T-helper 1 cell treated with Interleukin-12 subunit alpha and Interleukin-12 subunit beta and Interleukin-4 antibody, amounts not matched to agents 30 μg/mL and 1 μg/mL, for 36 hours (primary cell): ENCODE measurements around the gene RPL32.
"Not testable (repeated sequence)": the region's sequence is repeated elsewhere in the genome, so short reads cannot be mapped to it uniquely, and the experiment has no call there.

ENCODE experiments used
- H3K27ac Mint-ChIP-seq: one replicate; pipeline ENCODE4 v1.8.0; 2021; ENCODE audit warnings: mild to moderate bottlenecking, mixed read lengths
- H3K27me3 Mint-ChIP-seq: one replicate; pipeline ENCODE4 v1.8.0; 2021; ENCODE audit warnings: low read depth, mixed read lengths
- H3K36me3 Mint-ChIP-seq: one replicate; pipeline ENCODE4 v1.8.0; 2021; ENCODE audit warnings: low read depth, mixed read lengths
- H3K4me1 Mint-ChIP-seq: one replicate; pipeline ENCODE4 v1.8.0; 2021; ENCODE audit warnings: low read depth, mixed read lengths
- H3K4me3 Mint-ChIP-seq: one replicate; pipeline ENCODE4 v1.8.0; 2021; ENCODE audit warnings: mild to moderate bottlenecking, moderate library complexity, mixed read lengths
- H3K9me3 Mint-ChIP-seq: one replicate; pipeline ENCODE4 v1.8.0; 2021; ENCODE audit warnings: mixed read lengths

Gene RPL32

DNA sequence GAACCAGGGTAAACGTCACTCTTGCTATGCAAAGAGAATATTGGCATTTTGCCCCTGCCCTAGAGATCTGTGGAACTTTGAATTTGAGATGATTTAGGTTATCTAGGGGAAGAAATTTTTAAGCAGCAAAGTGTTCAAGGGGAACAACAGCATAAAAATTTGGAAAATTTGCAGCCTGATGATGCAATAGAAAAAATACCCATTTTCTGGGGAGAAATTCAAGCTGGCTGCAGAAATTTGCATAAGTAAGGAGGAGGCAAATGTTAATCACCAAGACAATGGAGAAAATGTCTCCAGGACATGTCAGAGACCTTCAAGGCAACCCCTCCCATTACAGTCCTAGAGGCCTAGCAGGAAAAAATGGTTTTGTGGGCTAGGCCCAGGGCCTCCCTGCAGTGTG, 4.4 kb upstream of the RPL32 start:
- Mint-ChIP-seq H3K27ac (no peak overlapping the region), H3K36me3 (peaks cover 3% of the 10 kb centered on the region), H3K27me3 (no peaks in the 10 kb centered on the region), H3K4me3 (no peak overlapping the region), H3K4me1 (peaks cover 8% of the 10 kb centered on the region), H3K9me3 (no peaks in the 10 kb centered on the region)

DNA sequence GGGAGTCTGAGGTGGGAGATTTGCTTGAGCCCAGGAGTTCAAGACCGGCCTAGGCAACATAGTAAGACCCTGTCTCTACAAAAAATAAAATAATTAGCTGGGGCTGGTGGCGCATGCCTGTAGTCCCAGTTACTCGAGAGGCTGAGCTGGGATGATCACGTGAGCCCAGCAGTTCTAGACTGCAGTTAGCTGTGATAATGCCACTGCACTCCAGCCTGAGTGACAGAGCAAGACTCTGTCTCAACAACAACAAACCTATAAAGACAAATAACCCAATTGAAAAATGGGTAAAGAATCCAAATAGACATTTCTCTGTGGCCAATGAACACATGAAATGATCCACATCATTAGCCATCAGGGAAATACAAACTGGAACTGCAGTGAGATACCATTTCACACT, 1.1 kb upstream of the RPL32 start:
- H3K9me3 Mint-ChIP-seq = no peaks in the 10 kb centered on the region
- H3K36me3 Mint-ChIP-seq = peaks cover 33% of the 10 kb centered on the region
- no peaks in the 10 kb centered on the region for H3K27me3 Mint-ChIP-seq
- no peak overlapping the region for H3K4me3 Mint-ChIP-seq
- no peak overlapping the region for H3K27ac Mint-ChIP-seq
- H3K4me1 Mint-ChIP-seq = peaks cover 38% of the 10 kb centered on the region

DNA sequence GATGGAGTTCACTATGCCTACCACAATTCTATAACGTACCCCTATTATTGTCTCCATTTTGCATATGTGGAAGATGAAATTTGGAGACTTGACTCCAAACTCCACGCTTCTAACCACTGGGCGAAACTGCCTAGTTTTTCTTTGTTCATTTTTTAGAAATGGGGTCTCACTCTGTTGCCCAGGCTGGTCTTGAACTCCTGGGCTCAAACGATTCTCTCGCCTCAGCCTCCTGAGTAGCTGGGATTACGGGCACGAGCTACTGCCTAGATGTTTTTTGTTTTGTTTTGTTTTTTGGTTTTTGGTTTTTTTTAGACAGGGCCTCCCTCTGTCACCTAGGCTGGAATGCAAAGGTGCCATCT, 584 bp upstream of the RPL32 start:
- Mint-ChIP-seq H3K4me3 (peak overlapping the region; percentile 98), H3K4me1 (peaks cover 44% of the 10 kb centered on the region), H3K36me3 (peaks cover 38% of the 10 kb centered on the region), H3K9me3 (no peaks in the 10 kb centered on the region), H3K27ac (peak overlapping the region; percentile 99), H3K27me3 (no peaks in the 10 kb centered on the region)

DNA sequence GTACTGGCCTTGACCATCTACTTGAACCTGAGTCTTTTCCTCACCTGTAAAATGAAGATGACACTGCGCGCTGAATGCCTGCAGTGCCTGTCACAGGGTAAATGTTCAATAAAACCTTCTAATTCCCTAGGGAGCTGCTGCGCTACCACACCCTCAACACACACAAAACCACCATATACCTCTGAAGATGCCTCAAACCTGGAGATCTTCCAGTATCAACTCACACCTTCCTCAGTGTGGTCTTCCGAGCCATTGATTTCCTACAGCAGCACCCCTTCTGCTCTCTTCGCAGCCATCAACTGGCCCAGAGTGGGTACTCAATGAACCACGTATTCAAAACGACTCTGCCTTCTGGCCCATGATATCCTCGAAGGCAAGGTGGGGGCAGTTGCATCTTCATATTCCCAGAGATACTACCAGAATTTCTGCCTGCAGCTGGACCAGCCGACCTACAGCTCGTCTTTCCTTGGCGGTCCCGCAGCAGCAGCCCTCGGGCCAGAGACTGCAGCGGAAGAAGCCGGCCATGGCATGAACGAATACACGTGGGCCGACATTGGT, 695 bp downstream of the RPL32 start:
- peaks cover 48% of the 10 kb centered on the region for H3K36me3 Mint-ChIP-seq
- peak overlapping the region; percentile 99 for H3K27ac Mint-ChIP-seq
- peaks cover 47% of the 10 kb centered on the region for H3K4me1 Mint-ChIP-seq
- H3K27me3 Mint-ChIP-seq = no peaks in the 10 kb centered on the region
- no peaks in the 10 kb centered on the region for H3K9me3 Mint-ChIP-seq
- H3K4me3 Mint-ChIP-seq = peak overlapping the region; percentile 98

DNA sequence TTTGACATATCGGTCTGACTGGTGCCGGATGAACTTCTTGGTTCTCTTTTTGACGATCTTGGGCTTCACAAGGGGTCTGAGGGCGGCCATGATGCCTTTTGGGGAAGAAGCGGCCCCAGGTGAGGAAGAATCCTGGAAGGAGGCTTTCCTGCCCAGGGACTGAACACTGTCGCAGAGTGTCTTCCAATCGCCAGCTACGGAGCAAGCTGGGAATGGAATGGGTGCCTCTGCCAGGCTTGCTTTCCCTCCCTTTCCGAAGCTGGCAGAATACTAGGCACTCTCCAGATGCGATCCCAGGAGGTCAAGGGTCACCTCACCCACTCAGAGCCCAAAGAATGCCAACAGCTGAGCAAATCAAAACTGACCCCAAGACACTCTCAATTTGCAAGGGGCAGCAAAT, 1.2 kb downstream of the RPL32 start:
- peaks cover 48% of the 10 kb centered on the region for H3K4me1 Mint-ChIP-seq
- H3K4me3 Mint-ChIP-seq = peak overlapping the region; percentile 98
- H3K36me3 Mint-ChIP-seq = peaks cover 51% of the 10 kb centered on the region
- H3K9me3 Mint-ChIP-seq, H3K27me3 Mint-ChIP-seq: not testable (repeated sequence)
- peak overlapping the region; percentile 99 for H3K27ac Mint-ChIP-seq

DNA sequence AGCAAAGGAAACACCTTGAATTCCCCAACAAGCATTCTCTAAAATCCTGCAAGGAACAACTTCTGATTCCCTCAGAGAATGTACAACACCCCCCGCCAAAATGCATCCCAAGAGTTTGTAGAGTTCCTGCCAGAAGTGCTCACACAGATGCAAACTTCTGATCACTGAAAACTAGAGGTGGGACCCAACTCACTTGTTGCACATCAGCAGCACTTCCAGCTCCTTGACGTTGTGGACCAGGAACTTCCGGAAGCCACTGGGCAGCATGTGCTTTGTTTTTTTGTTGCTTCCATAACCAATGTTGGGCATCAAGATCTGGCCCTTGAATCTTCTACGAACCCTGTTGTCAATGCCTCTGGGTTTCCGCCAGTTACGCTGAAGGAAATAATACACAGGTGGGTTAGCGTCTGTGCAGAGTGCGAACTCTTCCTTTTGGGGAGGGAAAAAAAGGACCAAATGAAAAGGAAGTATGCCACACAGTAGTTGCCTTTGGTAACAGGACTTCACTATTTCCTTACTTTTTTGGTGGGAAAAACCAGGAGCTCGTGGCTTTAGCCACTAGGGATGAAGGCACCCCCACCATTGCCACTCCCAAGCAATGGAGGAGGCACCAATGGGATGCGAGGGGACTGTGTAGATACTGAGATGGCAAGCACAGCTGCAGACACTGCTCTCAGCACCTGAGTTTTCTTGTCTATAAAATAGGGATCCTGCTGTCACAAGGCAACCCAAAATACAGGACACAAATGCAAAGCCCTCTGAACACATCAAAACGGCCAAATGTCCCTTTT, 2.0 kb downstream of the RPL32 start:
- no peak overlapping the region for H3K27ac Mint-ChIP-seq
- H3K4me1 Mint-ChIP-seq = peaks cover 48% of the 10 kb centered on the region
- H3K4me3 Mint-ChIP-seq = peak overlapping the region; percentile 98
- H3K27me3 Mint-ChIP-seq = no peaks in the 10 kb centered on the region
- no peaks in the 10 kb centered on the region for H3K9me3 Mint-ChIP-seq
- peaks cover 57% of the 10 kb centered on the region for H3K36me3 Mint-ChIP-seq

DNA sequence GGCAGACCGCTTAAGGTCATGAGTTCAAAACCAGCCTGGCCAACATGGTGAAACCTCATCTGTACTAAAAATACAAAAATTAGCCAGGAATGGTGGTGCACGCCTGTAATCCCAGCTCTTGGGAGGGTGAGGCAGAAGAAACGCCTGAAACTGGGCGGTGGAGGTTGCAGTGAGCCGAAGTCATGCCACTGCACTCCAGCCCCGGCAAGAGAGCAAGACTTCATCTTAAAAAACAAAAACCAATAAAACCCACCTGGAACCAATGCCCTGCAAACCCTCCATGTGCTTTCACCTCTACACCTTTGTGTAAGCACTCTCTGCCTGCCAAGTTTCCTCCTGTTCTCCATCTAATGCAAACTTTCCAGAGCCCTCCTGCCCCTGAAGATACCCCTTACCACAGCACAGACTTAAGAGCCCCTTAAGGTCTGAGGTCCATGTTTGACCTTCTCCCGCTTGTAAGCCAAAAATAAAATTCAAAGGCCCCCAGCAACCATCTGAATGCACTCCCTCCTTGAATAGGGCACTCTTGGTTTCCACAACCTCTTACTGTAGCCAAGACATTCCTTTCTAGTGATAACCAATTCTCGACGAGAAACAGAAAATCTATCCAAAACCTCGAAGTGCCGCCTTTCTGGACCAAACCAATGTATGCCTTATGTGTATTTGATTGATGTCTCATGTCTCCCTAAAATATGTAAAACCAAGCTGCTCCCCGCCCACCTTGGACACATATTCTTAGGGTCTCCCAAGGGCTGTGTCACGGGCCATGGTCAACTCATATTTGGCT, 3.0 kb downstream of the RPL32 start:
- Mint-ChIP-seq H3K4me3 (peak overlapping the region; percentile 98), H3K27me3 (no peaks in the 10 kb centered on the region), H3K27ac (peak overlapping the region; percentile 52), H3K9me3 (no peaks in the 10 kb centered on the region), H3K36me3 (peaks cover 64% of the 10 kb centered on the region), H3K4me1 (peaks cover 48% of the 10 kb centered on the region)

DNA sequence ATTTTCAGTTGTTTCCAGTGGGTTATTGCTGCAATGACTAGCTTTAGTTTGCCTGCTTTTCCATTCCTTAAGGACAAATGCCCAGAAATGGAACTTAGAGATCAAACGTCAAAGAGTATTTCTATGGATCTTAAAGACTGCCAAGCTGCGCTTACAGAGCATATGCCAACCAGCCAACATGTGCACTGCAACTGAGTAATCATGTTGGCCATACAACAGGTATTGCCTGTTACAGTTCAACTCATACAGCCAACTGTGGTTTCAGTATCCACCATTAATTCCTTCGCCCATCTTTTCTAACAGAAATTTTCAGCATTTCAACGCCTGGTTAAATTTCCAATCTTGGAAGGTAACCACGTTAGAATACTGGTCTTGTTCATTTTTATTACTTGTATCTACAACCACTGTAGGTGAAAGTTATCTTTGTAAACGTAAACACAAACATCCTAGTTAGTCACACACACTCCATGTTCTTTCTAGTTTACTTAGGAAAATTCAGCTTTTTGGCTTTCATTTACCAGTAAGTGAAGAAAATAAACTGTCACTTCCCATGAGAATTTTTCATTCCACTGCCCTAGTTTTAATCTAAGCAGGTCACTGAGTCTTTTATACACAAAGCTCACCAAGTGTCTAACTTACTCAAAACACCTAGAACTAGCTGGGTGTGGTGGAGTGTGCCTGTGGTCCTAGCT, 3.9 kb downstream of the RPL32 start:
- no peak overlapping the region for H3K4me3 Mint-ChIP-seq
- peaks cover 72% of the 10 kb centered on the region for H3K36me3 Mint-ChIP-seq
- peaks cover 48% of the 10 kb centered on the region for H3K4me1 Mint-ChIP-seq
- H3K27ac Mint-ChIP-seq = no peak overlapping the region
- no peaks in the 10 kb centered on the region for H3K9me3 Mint-ChIP-seq
- no peaks in the 10 kb centered on the region for H3K27me3 Mint-ChIP-seq

DNA sequence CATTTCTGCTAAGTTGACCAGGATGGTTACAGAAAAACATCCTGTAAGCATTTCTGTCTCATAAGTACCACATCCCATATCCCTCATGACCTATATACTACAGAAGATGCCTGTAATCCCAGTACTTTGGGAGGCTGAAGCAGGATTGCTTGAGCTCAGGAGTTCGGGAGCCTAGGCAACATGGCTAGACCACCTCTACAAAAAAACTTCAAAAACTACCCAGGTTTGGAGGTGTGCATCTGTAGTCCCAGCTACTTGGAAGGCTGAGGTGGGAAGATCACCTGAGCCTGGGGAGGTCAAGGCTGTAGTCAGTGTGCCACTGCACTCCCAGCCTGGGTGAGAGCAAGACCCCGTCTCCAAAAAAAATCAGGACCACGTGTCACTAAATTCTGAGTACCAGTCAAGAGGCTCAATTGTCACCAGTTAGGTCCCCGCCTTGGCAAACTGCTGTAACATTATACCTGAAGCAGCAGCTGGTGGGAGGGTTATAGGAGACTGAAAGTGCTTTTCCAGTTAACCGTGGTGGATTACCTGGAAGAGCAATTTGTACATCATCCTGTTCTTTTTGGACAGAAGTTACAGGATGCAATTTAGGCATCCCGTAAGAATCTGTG, 6.2 kb downstream of the RPL32 start:
- H3K36me3 Mint-ChIP-seq = peaks cover 67% of the 10 kb centered on the region
- H3K4me1 Mint-ChIP-seq = peaks cover 33% of the 10 kb centered on the region
- no peaks in the 10 kb centered on the region for H3K9me3 Mint-ChIP-seq
- H3K4me3 Mint-ChIP-seq = no peak overlapping the region
- H3K27me3 Mint-ChIP-seq = no peaks in the 10 kb centered on the region
- no peak overlapping the region for H3K27ac Mint-ChIP-seq

DNA sequence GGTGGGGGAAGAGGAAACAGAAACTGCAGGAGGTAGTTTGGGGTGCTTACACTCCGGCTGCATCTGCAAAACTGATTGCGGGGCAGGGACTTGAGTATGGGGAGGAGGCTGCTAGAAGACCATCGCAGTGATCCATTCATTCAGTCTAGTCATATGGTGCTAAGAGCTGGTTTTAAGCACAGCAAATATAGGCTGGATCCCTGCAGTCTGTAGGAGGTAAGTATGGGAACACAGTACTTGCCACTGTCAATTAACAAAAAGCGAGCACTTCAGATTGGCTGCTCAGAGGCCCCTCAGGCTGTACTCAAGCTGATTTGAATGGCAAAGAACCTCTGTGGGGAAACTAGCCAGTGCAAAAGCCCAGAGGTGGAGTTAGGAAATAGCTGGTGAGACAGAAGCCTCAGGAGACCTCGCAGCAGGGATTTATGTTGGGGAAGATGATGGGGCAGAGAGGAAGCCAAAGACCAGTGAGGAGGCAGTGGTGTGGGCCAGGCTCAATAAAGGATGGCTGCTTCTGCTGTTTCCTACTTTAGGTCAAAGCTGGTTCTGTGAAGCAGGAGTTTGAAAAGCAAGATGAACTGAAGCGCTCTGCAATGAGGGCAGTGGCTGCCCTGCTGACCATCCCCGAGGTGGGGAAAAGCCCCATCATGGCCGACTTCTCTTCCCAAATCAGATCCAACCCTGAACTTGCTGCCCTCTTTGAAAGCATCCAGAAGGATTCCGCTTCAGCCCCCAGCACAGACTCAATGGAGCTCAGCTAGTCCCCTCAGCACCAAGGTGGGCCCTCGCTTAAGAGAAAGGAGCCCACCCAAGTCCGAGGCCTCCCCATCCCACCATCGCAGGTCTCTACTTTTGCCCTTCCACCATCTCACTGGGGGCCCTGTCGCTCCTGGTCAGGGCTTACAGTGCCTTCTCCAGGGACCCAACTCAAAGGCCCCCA, 7.9 kb downstream of the RPL32 start:
- peaks cover 17% of the 10 kb centered on the region for H3K4me1 Mint-ChIP-seq
- no peaks in the 10 kb centered on the region for H3K27me3 Mint-ChIP-seq
- no peak overlapping the region for H3K27ac Mint-ChIP-seq
- no peak overlapping the region for H3K4me3 Mint-ChIP-seq
- no peaks in the 10 kb centered on the region for H3K9me3 Mint-ChIP-seq
- peaks cover 50% of the 10 kb centered on the region for H3K36me3 Mint-ChIP-seq

DNA sequence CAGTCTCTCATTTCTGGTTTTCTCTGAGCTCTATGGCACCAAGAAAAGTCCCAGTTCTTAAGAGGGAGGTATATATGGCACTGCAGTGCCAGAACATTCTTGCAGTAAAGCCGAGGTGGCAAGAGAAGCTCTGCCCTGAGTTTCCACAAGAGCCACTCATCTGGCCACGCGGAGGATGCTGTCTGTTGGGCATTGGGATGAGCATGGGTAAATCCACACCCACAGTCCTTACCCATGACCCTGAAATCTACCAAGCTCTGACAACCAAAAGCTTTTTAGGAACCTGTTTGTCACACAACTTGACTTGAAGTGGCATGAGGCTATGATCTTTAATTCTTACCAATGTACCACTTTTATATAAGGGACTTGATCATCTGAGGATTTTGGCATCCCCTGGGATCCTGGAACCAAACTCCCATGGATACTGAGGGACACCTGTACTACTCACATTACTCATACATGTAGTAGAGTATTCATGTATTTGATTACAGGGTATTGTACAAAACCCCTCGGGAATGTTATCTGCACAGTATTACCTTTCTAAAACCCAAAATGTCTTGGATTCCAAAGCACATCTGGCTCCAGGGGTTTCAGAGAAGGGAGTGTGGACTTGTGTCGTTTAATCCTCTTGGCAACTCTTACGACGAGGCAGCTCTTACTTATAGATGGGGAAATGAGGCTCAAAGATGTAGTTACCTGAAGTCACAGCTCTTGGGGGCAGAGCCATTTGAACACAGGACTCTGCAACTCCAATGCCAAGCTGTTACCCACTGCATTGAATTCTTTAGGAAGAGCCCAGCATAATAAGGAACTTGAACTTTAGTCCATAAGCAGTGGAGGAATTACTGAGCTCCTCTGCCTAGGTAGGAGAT, 8.8 kb downstream of the RPL32 start:
- Mint-ChIP-seq H3K9me3 (no peaks in the 10 kb centered on the region), H3K27ac (no peak overlapping the region), H3K4me1 (peaks cover 11% of the 10 kb centered on the region), H3K36me3 (peaks cover 43% of the 10 kb centered on the region), H3K4me3 (no peak overlapping the region), H3K27me3 (no peaks in the 10 kb centered on the region)

DNA sequence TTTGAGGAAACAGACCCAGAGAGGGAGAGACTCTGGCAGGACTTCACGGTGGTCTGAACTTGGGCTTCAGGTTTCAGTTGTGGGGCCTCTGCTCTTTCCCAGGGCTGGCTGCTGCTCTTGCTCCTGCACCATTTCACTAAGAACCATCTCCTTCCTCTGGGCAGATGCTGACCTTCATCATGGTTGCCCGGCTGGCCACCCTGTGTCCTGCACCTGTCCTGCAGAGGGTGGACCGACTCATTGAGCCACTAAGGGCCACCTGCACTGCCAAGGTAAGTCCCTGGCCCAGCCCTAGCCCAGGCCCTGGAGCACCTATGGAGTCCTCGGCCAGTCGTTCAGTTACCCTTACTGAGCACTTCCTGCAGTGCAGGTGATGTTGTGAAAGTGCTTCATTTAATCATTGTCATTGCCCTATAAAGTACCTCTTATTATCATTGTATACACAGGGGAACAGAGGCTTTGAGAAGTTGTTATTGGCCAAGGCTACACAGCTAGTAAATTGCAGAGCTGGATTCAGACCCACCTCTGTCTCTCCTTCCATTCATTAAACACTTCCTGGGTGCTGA, 10.0 kb downstream of the RPL32 start:
- H3K27ac Mint-ChIP-seq = no peak overlapping the region
- no peaks in the 10 kb centered on the region for H3K9me3 Mint-ChIP-seq
- peaks cover 32% of the 10 kb centered on the region for H3K36me3 Mint-ChIP-seq
- no peak overlapping the region for H3K4me3 Mint-ChIP-seq
- no peaks in the 10 kb centered on the region for H3K27me3 Mint-ChIP-seq
- H3K4me1 Mint-ChIP-seq = peaks cover 4% of the 10 kb centered on the region
